Measurements from ENCODE around the gene NKX3-2.

NKX3-2 gene

GRCh38 chr4:13559413-13559812, 15.1 kb upstream of the NKX3-2 start:
- peaks cover 65% of the 10 kb centered on the region for H3K27me3 ChIP-seq
- no peaks in the 10 kb centered on the region for H3K9me3 ChIP-seq
- no peak overlapping the region for H3K27ac ChIP-seq
- H3K4me1 ChIP-seq (ENCODE audit: control insufficient read depth in 1 of 2, insufficient read depth in 1 of 2, low read depth in 1 of 2, low read length in 1 of 2) = no peaks in the 10 kb centered on the region
- H3K4me3 ChIP-seq (ENCODE audit: low read depth in 1 of 2, low read length in 1 of 2) = no peak overlapping the region
- TF ChIP-seq, protein P1, sequence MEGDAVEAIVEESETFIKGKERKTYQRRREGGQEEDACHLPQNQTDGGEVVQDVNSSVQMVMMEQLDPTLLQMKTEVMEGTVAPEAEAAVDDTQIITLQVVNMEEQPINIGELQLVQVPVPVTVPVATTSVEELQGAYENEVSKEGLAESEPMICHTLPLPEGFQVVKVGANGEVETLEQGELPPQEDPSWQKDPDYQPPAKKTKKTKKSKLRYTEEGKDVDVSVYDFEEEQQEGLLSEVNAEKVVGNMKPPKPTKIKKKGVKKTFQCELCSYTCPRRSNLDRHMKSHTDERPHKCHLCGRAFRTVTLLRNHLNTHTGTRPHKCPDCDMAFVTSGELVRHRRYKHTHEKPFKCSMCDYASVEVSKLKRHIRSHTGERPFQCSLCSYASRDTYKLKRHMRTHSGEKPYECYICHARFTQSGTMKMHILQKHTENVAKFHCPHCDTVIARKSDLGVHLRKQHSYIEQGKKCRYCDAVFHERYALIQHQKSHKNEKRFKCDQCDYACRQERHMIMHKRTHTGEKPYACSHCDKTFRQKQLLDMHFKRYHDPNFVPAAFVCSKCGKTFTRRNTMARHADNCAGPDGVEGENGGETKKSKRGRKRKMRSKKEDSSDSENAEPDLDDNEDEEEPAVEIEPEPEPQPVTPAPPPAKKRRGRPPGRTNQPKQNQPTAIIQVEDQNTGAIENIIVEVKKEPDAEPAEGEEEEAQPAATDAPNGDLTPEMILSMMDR (IDR thresholded peaks at IDR 0.05) = no peak
- H3K36me3 ChIP-seq = no peaks in the 10 kb centered on the region

DNA sequence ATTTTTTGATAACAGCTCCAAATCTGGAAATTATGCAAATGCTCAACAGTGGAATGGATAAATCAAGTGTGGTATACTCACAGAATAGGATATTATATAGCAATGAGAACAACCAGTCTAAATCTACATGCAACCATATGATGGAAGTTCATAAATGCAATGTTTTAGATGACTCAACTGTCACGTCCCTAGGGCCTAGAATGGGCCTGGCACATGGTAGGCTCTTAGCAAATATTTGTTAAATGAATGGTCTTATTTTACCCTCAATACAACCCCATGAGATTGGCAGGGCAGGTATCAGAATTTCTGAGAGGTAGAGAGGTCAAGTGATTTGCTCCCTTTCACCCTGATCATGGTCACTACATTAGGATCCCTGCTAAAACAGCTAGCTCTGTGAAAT, 14.6 kb upstream of the NKX3-2 start:
- TF ChIP-seq, protein P1 (IDR thresholded peaks at IDR 0.05) = no peak
- Histone ChIP-seq H3K27ac (no peak overlapping the region), H3K4me3 (ENCODE audit: low read depth in 1 of 2, low read length in 1 of 2) (no peak overlapping the region)

GRCh38 chr4:13555325-13555724, 11.0 kb upstream of the NKX3-2 start:
- TF ChIP-seq, protein P1 (IDR thresholded peaks at IDR 0.05) = no peak
- Histone ChIP-seq H3K9me3 (no peaks in the 10 kb centered on the region), H3K4me3 (ENCODE audit: low read depth in 1 of 2, low read length in 1 of 2) (no peak overlapping the region), H3K27me3 (peaks cover 84% of the 10 kb centered on the region), H3K36me3 (no peaks in the 10 kb centered on the region), H3K27ac (no peak overlapping the region), H3K4me1 (ENCODE audit: control insufficient read depth in 1 of 2, insufficient read depth in 1 of 2, low read depth in 1 of 2, low read length in 1 of 2) (no peaks in the 10 kb centered on the region)

More for the DNA sequence above, 14.6 kb upstream of the NKX3-2 start:
- Histone ChIP-seq H3K9me3 (no peaks in the 10 kb centered on the region), H3K27me3 (peaks cover 71% of the 10 kb centered on the region), H3K36me3 (no peaks in the 10 kb centered on the region), H3K4me1 (ENCODE audit: control insufficient read depth in 1 of 2, insufficient read depth in 1 of 2, low read depth in 1 of 2, low read length in 1 of 2) (no peaks in the 10 kb centered on the region)

GRCh38 chr4:13553081-13553480, 8.8 kb upstream of the NKX3-2 start:
- peaks cover 91% of the 10 kb centered on the region for H3K27me3 ChIP-seq
- TF ChIP-seq, protein P1 (IDR thresholded peaks at IDR 0.05) = no peak

DNA sequence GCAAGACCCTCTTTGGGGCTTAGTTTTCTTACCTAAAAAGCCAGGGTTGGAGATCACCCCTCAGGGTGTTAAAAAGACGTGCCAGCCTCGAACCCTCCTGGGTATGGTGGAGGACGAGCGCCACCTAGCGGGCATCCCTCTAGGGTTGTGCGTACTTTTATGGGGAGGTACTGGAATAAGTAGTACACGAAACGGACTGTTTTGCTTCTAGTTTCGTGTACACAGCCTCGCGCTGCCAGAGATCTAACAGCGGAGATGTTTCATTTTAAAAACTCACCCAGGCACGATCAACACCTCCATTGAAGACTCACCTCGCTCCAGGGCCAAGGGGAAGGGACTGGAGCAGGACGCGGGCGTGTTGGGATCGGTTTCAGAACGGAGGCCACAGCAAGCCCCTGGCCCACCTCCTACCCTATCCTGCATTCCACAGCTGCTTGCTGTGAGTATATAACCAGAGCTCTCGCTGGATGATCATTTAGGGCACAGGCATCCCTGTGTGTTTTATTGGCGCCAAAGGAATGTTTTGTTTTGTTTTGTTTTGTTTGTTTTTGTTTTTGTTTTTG, 4.8 kb upstream of the NKX3-2 start:
- H3K27me3 ChIP-seq = peaks cover 100% of the 10 kb centered on the region
- H3K4me1 ChIP-seq (ENCODE audit: control insufficient read depth in 1 of 2, insufficient read depth in 1 of 2, low read depth in 1 of 2, low read length in 1 of 2) = peaks cover 25 to 35% of the 10 kb centered on the region in 2 experiments
- no peaks in the 10 kb centered on the region for H3K9me3 ChIP-seq
- H3K4me3 ChIP-seq (ENCODE audit: low read depth in 1 of 2, low read length in 1 of 2) = peak overlapping the region; percentile 10 to 26
- no peaks in the 10 kb centered on the region for H3K36me3 ChIP-seq
- TF ChIP-seq, protein P1 (IDR thresholded peaks at IDR 0.05) = peak; percentile 78
- H3K27ac ChIP-seq = no peak overlapping the region

More at GRCh38 chr4:13553081-13553480, 8.8 kb upstream of the NKX3-2 start:
- Histone ChIP-seq H3K4me1 (ENCODE audit: control insufficient read depth in 1 of 2, insufficient read depth in 1 of 2, low read depth in 1 of 2, low read length in 1 of 2) (peaks cover 7 to 10% of the 10 kb centered on the region in 2 experiments), H3K4me3 (ENCODE audit: low read depth in 1 of 2, low read length in 1 of 2) (no peak overlapping the region), H3K9me3 (no peaks in the 10 kb centered on the region), H3K27ac (no peak overlapping the region), H3K36me3 (no peaks in the 10 kb centered on the region)
